Endometrium (tissue), 2 donors: Measurements from ENCODE around the gene MRPL34.

Source experiments
- FAIRE-seq: peaks from 2 replicates; lab custom pipeline; 2012; peaks lifted over from hg19 to GRCh38; lab: Jason Lieb, UNC
- donor health status: control.
- donor health status: control.

The MRPL34 gene

DNA sequence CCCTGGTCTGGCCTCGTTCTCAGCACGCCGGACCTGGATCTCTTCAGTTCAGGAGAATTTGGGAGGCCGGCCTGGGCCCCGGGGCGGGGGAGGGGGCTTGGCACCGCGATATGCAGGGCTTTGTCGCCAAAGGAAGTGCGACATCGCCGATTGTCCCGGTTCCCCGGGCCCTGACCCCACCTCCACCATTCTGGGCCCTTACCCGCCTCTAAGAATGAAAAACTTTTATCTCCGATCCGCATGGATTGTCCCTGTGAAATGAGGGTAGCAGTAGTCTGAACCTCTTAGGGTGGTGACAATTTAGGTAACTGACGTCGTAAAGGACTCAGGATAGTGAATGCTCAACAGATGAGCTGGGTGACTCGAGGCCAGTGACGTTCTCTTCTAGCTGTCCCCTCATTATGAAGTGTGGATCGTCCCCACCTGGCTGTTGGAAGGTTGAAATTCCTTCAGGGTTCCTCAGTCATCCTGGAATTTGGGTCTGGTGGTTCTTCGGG, 4.3 kb downstream of the MRPL34 start:
- FAIRE-seq: no peak

DNA sequence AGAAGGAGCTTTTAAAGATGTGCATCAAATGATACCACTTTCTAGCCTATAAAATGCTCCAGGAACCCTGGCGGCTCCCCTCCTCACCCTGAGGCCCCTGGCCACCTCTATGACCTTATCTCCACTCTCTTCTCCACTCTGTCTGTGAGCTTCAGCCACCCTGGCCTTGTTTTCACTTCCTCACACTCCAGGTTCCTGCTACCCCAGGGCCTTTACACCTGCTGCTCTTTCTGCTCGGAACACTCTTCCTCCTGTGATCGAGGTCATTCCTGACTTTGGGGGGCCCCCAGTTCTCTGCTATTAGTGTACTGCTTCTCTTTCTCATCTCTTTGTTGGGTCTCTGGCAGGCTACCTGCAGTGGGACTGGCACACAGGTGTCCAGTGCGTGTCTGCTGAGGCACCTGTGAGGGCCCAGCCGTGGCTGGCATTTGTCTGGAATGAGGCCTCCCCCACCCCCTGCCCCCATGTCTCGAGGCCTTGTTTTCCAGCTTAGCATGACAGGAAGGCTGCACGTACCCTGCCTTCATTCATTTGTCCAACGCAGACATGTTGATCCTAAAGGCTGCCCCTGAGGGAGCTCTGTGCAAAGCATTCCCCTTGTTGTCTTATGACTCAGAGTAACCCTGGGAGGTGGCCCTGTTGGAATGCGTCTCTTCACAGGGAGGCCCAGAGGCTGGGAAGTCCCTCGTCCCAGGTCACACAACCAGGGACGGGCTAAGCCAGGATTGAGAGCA, 6.0 kb downstream of the MRPL34 start:
- no peak for FAIRE-seq

DNA sequence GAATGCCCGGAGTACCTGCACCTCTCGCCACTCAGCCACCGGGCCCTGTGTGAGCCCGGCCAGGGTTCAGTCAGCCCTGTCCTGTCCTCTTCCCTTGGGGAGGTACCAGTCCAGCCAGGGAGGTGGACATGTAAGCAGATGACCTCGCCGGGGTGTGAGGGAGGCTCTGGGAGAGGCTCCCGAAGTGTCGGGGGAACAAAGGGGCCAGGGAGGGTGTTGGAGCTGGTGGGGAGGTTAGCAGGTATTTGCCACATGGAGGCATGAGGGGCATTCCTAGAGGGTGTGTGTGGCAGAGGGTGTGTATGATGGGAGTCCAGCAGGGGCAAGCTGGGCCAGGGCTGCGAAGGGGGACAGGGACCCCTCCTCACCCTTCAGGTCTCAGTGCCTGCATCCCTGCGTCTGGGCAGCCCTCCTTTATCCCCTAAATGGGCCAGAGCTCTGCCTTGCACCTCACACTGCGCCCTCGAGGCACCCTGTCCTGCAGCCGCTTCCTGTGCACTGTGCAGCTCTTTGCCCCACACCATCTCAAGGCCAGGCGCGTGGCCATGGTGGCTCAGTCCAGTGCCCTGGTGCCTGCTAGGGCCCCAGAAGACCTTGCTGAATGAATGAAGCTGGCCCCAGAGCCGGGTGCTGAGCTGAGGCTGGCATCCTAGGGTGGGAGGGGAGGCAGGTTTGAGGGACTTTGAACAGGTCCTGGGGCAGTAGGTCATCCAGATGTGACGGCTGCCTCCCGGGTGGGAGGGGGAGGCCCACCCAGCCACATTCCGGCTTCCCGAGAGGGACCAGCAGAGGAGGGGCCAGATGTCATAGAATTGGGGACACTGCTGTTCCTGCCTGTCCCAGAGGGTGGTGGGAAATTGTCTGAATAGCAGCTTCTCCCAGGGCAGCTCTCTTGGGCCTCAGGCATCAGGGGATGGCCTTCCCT, 6.8 kb downstream of the MRPL34 start:
- FAIRE-seq: no peak

DNA sequence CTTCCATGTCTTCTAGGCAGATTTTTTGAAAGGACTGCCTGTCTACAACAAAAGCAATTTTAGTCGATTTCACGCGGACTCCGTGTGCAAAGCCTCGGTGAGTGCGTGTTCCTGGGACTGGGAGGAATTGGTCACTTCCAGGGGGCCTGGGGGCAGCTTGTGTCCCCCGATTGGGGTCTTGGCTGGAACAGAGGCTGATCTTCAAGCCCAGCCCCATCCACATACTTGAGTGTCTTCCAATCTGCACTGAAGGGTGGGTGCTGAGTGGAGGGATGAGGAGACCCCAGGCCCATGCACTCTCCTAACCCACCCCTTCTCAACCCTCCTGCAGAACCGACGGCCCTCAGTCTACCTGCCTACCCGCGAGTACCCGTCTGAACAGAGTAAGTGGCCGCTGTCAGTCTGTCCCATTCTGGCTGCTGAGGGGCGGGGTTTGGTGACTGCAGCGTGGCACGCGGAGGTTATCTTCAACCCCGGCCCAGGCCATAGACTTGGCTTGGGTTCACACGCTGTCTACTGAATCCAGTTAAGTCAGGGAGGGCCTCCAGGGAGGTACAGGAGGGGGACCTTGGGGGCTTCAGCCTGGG, 8.4 kb downstream of the MRPL34 start:
- FAIRE-seq: no peak

DNA sequence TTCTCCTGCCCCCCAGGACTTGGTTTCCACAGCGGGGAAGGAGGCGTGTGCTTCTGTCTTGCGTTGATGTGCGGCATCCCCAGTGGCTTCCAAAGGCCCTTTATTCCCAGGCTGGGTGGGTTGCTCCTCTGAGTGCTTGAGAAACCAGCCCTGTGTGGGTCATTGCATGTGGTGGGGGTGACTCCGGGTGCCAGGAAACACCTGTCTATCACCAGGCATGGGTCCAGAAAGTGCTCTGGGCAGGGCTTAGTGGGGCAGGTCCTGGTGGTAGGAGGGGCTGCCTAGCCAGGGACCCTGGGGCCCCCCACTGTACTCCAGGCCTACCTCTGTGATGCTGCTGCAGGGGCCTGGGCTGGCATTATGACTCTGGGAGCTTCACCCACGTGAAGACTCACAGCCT, 13.3 kb downstream of the MRPL34 start:
- no peak for FAIRE-seq

DNA sequence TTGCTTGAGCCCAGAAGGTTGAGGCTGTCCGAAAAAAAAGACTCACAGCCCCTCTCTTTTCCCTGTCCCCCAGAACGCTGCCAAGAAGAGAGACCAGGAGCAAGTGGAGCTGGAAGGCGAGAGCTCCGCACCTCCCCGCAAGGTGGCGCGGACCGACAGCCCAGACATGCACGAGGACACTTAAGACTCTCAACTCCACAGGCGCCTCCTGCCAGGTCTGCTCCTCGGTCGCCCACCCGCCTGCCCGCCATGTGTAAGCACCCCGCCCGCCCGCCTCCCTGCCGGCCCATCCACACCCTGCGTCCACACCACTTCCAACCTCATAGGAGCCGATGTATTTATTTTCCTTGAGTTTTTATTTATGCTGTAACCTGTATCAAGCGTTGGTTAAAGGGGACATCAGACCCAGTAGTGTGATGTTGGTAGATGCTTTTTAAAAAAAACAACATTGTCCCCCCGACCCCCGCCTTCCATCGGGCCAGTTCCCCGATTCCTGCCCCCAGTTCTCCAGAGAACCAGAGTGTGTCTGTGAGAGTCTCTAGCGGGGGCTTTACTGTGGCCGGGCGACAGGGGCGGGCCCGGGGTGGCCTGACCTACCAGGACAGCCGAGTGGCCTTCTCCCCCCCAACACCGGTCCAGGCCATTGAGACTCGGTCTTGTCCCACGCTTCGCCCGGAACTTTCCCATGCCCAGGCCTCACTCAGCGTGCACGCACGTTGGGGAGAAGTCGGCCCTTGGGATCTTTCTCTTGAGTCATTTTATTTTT, 14.0 kb downstream of the MRPL34 start:
- no peak for FAIRE-seq

DNA sequence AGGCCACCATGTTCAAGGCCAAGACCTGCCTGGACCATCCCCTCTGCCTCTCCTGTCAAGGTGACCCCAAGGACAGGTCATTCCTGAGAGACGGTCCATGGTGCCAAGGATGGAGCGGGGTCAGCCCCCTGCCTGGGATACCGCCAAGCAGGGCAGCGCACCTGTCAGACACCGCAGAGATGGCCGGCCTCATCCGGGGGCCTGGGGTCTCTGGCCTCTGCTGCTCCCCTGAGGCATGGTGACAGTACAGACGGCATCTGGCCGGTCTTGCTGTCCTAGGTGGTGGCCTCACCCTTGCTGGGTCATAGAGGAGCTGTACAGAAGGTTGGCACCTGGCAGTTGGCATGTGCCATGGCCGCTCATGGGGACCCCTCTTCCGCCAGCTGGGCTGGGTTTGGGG, 14.8 kb downstream of the MRPL34 start:
- no peak for FAIRE-seq

DNA sequence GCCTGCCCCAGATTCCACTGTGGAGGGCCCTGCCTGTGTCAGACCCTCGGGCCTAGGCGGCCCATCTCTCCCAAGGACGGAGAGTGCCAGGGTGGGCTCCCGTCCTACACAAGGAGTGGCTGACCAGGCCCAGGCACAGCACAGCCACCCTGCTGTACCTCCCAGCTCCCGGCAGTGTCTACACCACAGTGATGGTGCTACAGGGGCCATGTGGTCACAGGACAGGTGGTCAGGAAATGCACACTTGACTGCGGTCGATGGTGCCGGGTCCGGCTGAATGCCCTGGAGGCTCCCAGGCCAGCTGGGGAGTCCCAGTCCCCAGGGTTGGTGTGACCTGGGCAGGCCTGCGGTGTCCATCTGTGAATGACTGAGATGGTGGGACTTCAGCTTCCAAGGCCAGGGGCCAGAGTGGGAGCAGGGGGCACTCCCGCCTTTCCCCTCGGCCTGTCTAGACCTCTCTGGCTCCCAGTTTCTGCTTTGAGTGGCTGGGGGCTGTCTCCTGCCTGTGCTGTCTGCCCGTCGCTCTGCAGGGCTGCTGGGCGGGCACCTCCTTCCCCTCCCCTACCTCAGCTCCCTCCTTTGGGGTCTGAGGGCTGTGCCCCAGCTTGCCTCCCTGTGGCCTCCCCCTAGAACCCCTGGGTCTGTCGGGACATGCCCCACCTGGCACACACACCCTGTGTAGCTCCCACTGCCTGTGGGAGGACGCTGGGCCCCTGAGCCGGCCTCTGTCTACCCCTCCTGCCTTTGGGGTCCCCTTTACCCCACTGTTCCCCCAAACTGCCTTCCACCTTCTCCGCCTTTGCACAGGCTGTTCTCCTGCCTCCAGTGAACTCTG, 16.2 kb downstream of the MRPL34 start:
- FAIRE-seq: no peak

DNA sequence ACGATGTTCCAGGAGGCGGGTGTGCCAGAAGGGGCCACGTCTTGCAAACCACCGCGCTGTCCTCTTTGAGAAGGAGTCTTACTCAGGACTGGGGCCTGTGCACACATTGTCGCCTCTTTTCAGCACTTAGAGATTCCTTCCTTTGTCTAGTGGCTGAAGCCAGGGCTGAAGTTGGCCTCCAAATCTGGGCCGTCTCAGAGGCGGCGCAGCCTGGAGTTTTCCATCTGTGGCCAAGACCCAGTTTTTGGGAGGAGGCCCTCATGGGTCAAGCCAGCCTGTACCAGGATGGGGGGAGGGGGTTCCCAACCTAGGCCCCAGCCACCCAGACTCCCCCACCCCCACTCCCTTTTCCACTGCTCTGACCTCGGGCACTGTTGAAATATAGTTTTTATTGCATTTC, 17.2 kb downstream of the MRPL34 start:
- FAIRE-seq: no peak

DNA sequence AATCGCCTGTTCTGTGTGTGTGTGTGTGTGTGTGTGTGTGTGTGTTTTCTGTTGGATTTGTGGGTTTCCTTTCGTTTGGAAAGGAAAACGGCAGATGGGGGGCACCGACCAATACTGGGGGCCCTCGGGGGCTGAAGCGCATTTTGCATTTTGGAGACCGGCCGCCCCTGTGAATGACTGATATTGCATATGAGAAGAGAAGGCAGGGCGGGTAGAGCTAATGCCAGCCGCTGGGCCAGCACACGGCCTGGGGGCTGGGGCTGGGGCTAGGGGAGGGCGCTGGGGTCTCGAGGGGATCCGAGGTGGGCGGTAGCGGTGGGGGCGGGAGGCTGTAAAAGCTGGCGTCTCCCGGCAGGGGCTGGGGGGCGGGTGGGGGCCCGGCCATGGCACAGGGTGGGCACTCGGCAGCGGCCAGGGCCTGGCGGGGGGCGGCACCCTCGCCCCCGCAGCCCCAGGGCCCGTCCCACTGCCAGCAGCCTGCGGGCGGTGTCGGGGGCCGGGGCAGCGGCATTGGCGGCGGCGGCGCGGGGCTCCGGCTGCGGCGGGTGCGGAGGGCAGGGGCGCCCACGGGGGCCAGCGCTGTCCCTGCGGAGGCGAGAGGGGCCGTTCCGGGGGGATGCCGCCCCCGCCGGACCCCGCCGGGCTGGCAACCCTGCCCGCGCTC, 17.8 kb downstream of the MRPL34 start:
- FAIRE-seq: no peak

DNA sequence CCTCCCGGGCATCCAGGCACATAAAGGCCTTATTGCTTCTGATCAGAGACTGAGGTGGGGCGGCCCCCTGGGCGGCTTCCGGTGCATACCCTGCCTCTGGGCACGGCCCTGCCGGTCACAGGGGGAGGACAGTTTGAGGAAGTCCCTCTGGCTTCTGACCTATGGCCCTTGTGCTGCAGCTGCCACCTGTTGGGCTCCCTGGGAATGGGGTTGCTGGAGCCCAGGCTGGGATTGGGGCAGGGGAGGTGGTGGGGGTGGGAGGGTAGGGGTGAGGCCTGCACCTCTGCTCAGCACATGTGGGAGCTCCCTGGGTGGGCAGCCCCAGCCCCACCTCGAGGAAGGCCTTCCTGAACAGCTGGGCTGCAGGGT, 18.3 kb downstream of the MRPL34 start:
- FAIRE-seq: no peak

DNA sequence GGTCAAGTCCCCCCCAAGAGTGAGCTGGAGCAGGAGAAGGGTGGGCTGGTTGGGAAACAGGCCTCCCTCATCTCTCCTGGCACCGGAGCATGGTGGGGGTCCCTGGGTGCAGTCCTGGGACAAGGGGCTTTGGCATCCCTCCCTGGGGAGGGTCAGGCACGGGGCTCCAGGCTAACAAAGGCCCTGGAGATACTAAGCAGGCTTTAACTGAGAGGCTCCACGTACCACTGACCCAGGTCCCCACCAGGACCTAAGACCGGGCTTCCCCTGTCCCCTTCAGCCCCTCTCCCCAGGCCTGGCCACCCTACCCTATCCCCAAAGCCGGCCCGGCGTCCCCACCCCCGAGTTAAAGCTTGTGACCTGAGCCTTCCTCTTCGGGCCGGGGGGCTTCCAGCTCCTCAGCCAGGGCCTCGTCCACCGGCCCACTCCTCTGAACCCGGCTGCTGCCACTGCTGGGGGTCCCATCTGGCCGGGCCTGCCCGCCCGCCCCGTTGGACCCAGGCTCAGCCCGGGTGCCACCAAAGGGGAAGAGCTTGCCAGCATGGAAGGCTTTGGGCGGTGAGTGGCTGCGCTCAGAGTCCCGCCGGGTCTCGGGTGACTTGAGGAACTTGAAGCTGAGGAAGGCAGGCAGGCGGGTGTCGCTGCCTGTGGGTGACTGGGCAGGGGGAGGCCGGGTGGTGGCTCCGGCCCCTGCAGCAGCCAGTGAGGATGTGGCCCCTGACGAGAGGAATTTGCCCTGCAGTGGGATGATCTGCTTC, 18.9 kb downstream of the MRPL34 start:
- no peak for FAIRE-seq

DNA sequence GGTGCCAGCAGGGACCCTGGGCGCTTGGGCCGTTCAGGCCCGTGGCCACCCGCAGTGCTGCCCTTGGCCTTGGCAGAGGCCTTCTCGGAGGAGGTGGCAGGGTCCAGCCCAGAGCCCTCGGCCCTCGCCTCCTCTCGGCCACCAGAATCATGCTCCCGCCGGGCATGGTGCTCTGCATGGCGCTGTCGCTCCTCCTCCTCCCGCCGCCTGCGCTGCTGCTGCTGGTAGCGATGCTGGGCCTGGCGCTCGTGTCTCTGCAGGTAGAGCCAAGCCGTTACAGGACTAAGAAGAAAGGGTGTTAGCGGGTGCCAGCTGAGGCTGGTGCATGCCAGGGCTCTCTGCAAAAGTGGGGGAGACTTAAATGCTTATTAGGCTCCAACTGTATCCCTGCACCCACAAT, 19.5 kb downstream of the MRPL34 start:
- no peak for FAIRE-seq

DNA sequence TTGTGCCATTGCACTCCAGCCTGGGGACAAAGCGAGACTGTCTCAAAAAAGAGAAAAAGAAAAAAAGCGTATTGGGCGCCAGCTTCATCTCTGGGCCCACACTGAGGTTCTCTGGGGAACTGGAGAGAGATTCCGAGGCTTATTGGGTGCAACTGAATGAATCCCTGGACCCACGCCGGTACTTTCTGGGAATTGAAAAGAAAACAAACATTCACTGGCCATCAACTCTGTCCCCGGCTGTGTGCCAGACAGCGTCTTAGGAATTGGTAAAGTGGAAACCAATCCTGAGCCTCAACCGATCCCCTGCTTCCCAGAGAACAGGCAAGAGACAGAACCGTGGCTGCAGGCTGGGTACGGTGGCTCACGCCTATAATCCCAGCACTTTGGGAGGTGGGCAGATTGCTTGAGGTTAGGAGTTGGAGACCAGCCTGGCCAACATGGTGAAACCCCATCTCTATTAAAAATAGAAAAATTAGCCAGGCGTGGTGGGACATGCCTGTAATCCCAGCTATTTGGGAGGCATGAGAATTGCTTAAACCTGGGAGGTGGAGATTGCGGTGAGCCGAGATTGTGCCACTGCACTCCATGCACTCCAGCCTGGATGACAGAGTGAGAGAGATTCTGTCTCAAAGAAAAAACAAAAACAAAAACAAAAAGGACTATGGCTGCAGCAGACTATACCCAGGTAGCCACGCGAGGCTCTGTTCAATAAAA, 20.4 kb downstream of the MRPL34 start:
- no peak for FAIRE-seq

DNA sequence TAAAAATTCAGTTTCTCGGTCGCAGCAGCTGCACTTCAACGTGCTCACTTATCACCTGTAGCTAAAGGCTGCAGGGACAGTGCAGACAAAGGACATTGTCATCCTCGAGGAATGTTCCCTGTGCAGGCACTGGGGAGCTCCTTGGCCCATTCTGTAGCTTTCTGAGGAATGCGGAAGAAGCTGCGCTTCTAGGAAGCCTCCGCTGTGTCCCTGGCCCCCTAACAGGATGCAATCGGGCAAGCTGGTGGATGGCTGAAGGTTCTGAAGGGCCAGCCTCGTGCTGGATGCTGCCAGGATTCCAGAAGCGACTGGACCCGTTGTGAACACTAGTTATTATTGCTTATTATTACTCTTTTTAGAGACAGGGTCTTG, 20.9 kb downstream of the MRPL34 start:
- FAIRE-seq: no peak

DNA sequence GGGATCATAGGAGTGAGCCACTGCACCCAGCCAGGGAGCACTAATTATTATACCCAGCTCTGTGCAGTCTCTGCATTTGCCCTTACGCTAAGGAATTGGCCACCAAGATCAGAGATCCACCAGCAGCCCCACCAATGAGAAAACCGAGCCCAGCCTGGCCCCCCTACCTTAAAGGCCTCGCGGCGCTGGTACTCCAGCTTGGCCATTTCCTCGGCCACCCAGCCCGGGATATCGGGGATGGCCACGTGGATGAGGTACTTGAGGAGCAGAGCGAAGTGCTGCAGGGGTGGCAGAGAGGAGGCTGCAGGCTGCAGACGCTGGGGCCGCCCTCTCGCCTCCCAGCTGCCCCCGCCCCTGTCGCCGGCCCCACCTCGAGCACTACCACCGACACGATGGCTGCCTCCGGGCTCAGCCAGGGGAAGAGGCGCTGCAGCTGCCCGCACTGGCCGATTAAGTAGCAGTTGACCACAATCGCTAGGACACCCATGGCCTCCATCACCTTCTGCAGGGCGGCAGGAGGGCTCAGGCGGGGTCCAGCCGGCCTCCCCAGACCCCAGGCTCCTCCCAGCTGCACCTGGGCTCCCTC, 21.5 kb downstream of the MRPL34 start:
- no peak for FAIRE-seq

DNA sequence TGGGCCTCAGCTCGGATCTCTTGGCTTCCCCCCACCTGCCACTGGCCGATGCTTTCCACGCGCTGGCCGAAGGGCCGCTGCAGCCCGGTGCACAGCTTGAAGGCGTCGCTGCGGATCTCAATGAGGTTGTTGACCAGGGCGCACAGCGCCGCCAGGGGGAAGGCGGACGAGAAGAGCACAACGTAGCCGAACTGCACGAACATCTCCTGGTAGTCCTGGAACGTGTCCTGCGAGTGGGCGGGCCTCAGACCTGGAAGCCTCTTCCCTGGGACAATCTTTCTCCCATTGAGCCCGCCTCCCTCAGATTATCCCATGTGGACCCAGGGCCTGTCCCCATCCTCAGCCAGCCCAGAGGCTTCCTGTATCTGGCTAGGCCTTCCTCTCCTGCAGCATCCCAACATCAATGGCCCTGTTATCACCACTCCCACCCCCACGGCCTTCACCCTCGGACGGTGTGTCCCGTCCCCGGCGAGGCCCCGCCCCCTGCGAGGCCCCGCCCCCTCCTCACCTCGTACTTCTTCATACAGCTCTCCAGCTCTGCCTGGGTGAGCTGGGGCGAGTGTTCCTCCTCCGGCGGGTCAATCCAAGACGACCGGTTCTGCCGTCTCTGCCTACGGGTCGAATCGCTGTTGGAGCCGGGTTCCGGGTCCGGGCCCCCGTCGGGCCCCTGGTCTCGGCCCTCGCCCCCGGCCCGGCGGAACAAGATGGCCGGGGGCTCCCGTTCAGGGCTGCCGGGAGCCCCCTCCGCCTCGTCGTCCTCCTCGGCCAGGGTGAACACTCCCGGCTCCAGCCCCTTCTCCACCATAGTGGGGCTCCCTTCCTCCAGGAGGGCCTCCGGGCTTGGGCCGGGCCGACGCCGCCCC, 22.2 kb downstream of the MRPL34 start:
- no peak for FAIRE-seq
